HFF-Myc (cell line): ENCODE results near the gene SULT4A1.

Experiments used
- DNase-seq: peaks from one replicate; pipeline ENCODE4 v3.0.0-alpha.2; 2011; ENCODE audit warnings: low read depth; ENCODE audit errors: extremely low read depth
- H3K4me3 ChIP-seq: replicated peaks from 2 replicates; pipeline ENCODE4 v1.5.1; 2011; ENCODE audit warnings: low read depth, mild to moderate bottlenecking, control low read depth, low read length
- CTCF ChIP-seq: IDR thresholded peaks from 2 replicates; pipeline ENCODE4 v1.5.1; 2012; ENCODE audit warnings: mild to moderate bottlenecking, low read depth, low read length, control low read depth; ENCODE audit errors: missing control alignments

SULT4A1 gene

GRCh38 chr22:43887391-43887790 lies 25.1 kb upstream of the SULT4A1 start:
- no peak for DNase-seq
- TF ChIP-seq CTCF, result no peak
- H3K4me3 ChIP-seq, result no peak overlapping the region

GRCh38 chr22:43886231-43886630 lies 23.9 kb upstream of the SULT4A1 start:
- no peak overlapping the region for H3K4me3 ChIP-seq
- no peak for TF ChIP-seq CTCF
- no peak for DNase-seq

GRCh38 chr22:43885786-43886185 lies 23.5 kb upstream of the SULT4A1 start:
- TF ChIP-seq CTCF, result no peak
- no peak overlapping the region for H3K4me3 ChIP-seq
- no peak for DNase-seq

- H3K4me3 ChIP-seq, result no peak overlapping the region
- DNase-seq, result no peak
- TF ChIP-seq CTCF, result no peak
Observed at GRCh38 chr22:43885319-43885671, 23.0 kb upstream of the SULT4A1 start.

- peak; percentile 93 for TF ChIP-seq CTCF
- H3K4me3 ChIP-seq, result no peak overlapping the region
- no peak for DNase-seq
Observed at GRCh38 chr22:43884600-43885318, 22.4 kb upstream of the SULT4A1 start.

GRCh38 chr22:43883719-43884415 lies 21.6 kb upstream of the SULT4A1 start:
- no peak for DNase-seq
- TF ChIP-seq CTCF, result no peak
- H3K4me3 ChIP-seq, result no peak overlapping the region
